KG1 (cell line): ENCODE measurements around the gene NDUFS8.

Experiments used
- DNase-seq: peaks from one replicate; lab custom pipeline; 2025; lab: John Stamatoyannopoulos, UW

The NDUFS8 gene

GRCh38 chr11:68049509-68050370, 19.3 kb downstream of the NDUFS8 start:
- DNase-seq: no peak

- no peak for DNase-seq
Observed at GRCh38 chr11:68050371-68050841, 19.9 kb downstream of the NDUFS8 start.

- no peak for DNase-seq
Observed at GRCh38 chr11:68051191-68052136, 21.0 kb downstream of the NDUFS8 start.

- no peak for DNase-seq
Observed at GRCh38 chr11:68052137-68052873, 21.8 kb downstream of the NDUFS8 start.

- DNase-seq: no peak
Observed at GRCh38 chr11:68053117-68053516, 22.6 kb downstream of the NDUFS8 start.

GRCh38 chr11:68053981-68054812, 23.7 kb downstream of the NDUFS8 start:
- DNase-seq: no peak

- DNase-seq: no peak
Observed at GRCh38 chr11:68056317-68057285, 26.1 kb downstream of the NDUFS8 start.

- DNase-seq: no peak
Observed at GRCh38 chr11:68057807-68058206, 27.3 kb downstream of the NDUFS8 start.

- no peak for DNase-seq
Observed at GRCh38 chr11:68061508-68061907, 31.0 kb downstream of the NDUFS8 start.

GRCh38 chr11:68064926-68065325, 34.4 kb downstream of the NDUFS8 start:
- DNase-seq: no peak

GRCh38 chr11:68065841-68066240, 35.4 kb downstream of the NDUFS8 start:
- no peak for DNase-seq

- DNase-seq: no peak
Observed at GRCh38 chr11:68066742-68067141, 36.3 kb downstream of the NDUFS8 start.

- no peak for DNase-seq
Observed at GRCh38 chr11:68067991-68068390, 37.5 kb downstream of the NDUFS8 start.

- DNase-seq: no peak
Observed at GRCh38 chr11:68071281-68072048, 41.0 kb downstream of the NDUFS8 start.

- DNase-seq: no peak
Observed at GRCh38 chr11:68074584-68075352, 44.3 kb downstream of the NDUFS8 start.

GRCh38 chr11:68076371-68077042, 46.0 kb downstream of the NDUFS8 start:
- no peak for DNase-seq
